ENCODE results near the gene REEP1.
"Not testable (repeated sequence)": the region's sequence is repeated elsewhere in the genome, so short reads cannot be mapped to it uniquely, and the experiment has no call there.

REEP1 gene

DNA sequence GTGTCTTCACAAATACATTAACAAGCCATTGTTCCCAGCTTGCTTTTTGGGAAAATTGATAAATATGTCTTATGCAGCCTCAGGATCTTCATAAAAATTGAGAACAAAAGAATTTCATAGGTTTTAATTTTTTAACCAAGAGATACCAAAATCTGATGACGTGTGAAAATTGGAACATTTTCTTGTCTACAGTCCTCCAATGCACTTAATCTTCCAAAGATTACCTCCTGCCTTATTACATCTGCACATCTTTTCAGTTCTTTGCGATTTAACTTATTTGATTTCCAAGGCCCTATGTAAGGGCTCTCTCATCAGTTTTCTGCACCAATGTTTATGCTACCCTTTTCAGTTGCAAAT is 135.1 kb downstream of the REEP1 start:
- Histone ChIP-seq H3K4me3 (ENCODE audit: insufficient read depth, low read depth, low read length) (no peak overlapping the region), H3K36me3 (ENCODE audit: control insufficient read depth, insufficient read depth, low read length) (peaks cover 2% of the 10 kb centered on the region), H3K27me3 (ENCODE audit: control insufficient read depth, insufficient read depth, low read length, poor library complexity, severe bottlenecking) (no peaks in the 10 kb centered on the region), H3K27ac (ENCODE audit: insufficient read depth, low read depth, low read length, poor library complexity, severe bottlenecking) (no peak overlapping the region), H3K4me1 (ENCODE audit: control insufficient read depth, insufficient read depth, low read length) (peaks cover 5% of the 10 kb centered on the region), H3K9me3 (ENCODE audit: control insufficient read depth, low read length) (no peaks in the 10 kb centered on the region)
- 84 to 88% methylated on average over 2 of the region's 2 CpGs for WGBS, 2 experiments

DNA sequence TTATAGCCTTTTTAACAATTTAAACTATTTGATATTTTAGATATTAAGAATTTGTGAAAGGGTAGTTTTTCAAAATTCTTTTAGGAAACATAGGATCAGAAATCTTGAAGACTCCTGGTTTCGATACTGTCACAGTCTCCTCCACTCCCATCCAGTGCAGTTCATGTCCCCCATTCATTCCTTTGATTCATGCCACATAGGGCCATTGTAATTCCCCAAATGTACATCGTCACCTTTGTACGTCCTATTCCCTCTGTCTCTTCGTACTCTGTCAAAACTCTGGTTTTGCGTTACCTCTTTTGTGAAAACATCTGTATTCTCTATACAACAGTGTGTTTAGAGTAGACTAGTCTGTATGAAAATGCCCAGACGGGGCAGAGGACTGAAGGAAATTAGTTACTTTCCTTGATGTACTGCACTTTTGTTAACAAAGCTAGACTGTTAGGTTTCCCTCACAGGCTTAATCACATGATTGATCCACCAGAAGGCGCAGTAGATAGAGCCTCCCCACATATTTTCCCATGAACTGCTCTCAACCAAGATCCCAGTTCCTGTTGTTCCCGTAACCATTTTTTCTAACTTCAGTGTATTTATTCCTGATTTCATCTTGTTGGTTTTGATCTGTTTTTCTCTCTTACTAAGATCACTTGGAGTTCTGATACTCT is 135.6 kb downstream of the REEP1 start:
- WGBS, 2 experiments, result 85 to 86% methylated on average over 8 of the region's 8 CpGs
- Histone ChIP-seq H3K9me3 (ENCODE audit: control insufficient read depth, low read length) (no peaks in the 10 kb centered on the region), H3K27me3 (ENCODE audit: control insufficient read depth, insufficient read depth, low read length, poor library complexity, severe bottlenecking) (no peaks in the 10 kb centered on the region), H3K27ac (ENCODE audit: insufficient read depth, low read depth, low read length, poor library complexity, severe bottlenecking) (no peak overlapping the region), H3K4me3 (ENCODE audit: insufficient read depth, low read depth, low read length) (no peak overlapping the region), H3K36me3 (ENCODE audit: control insufficient read depth, insufficient read depth, low read length) (no peaks in the 10 kb centered on the region), H3K4me1 (ENCODE audit: control insufficient read depth, insufficient read depth, low read length) (peaks cover 5% of the 10 kb centered on the region)

DNA sequence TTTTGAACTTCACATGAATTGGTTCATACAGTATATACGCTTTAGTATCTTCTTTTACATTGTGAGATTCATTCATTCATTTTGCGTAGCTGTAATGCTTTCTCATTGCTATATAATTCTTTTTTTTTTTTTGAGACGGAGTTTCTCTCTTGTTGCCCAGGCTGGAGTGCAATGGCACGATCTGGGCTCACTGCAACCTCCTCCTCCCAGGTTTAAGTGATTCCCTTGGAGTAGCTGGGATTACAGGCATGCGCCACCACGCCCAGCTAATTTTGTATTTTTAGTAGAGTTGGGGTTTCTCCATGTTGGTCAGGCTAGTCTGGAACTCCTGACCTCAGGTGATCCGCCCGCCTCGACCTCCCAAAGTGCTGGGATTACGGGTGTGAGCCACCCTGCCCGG is 136.9 kb downstream of the REEP1 start:
- 85 to 86% methylated on average over 10 to 11 of the region's 11 CpGs for WGBS, 2 experiments
- H3K36me3 ChIP-seq (ENCODE audit: control insufficient read depth, insufficient read depth, low read length); H3K9me3 ChIP-seq (ENCODE audit: control insufficient read depth, low read length); H3K27ac ChIP-seq (ENCODE audit: insufficient read depth, low read depth, low read length, poor library complexity, severe bottlenecking); H3K4me1 ChIP-seq (ENCODE audit: control insufficient read depth, insufficient read depth, low read length); H3K27me3 ChIP-seq (ENCODE audit: control insufficient read depth, insufficient read depth, low read length, poor library complexity, severe bottlenecking): not testable (repeated sequence)
- peak overlapping the region; percentile 78 for H3K4me3 ChIP-seq (ENCODE audit: insufficient read depth, low read depth, low read length)

DNA sequence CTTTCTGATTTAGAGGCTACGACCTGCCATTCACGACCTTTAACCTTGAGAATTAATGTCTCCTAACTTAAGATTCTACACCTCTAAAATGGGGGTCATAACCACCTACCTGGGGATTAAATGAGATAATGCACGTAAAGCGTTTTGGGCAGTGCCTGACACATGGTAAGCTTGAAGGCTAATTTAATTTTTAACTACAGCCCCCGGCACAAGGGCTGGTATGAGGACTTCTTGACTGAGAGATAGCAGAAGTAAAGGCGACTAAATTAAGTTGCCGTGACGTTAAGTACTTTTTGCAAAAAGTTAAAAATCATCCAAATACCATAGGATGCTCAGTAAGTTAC is 137.6 kb downstream of the REEP1 start:
- WGBS, 2 experiments, result 1 to 5% methylated on average over 8 of the region's 8 CpGs
- Histone ChIP-seq H3K27ac (ENCODE audit: insufficient read depth, low read depth, low read length, poor library complexity, severe bottlenecking) (no peak overlapping the region), H3K4me1 (ENCODE audit: control insufficient read depth, insufficient read depth, low read length) (peaks cover 5% of the 10 kb centered on the region), H3K4me3 (ENCODE audit: insufficient read depth, low read depth, low read length) (peak overlapping the region; percentile 78), H3K27me3 (ENCODE audit: control insufficient read depth, insufficient read depth, low read length, poor library complexity, severe bottlenecking) (no peaks in the 10 kb centered on the region), H3K9me3 (ENCODE audit: control insufficient read depth, low read length) (no peaks in the 10 kb centered on the region), H3K36me3 (ENCODE audit: control insufficient read depth, insufficient read depth, low read length) (no peaks in the 10 kb centered on the region)

DNA sequence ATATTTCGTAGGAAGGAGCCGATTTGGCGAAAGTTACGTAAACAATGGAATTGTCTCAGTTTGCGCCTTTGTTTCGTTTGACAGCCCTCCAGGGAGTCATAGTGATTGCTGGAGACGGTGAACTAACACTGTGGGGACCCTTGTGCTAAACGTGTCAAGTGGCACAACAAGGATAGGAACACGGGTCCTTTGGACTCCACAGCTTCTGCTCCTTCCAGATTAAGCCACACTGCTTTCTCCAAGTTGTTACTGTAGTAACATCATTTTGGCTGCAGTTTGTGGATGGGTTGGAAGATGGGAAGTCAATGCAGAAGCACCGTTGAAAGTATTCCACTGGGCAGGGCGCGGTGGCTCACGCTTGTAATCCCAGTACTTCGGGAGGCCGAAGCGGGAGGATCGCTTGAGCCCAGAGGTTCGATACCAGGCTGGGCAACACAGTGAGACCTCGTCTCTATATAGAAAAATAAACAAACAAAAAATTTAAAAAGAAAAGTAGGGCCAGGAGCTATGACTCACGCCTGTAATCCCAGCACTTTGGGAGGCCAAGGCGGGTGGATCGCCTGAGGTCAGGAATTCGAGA is 141.5 kb downstream of the REEP1 start:
- no peaks in the 10 kb centered on the region for H3K36me3 ChIP-seq (ENCODE audit: control insufficient read depth, insufficient read depth, low read length)
- peaks cover 13% of the 10 kb centered on the region for H3K4me1 ChIP-seq (ENCODE audit: control insufficient read depth, insufficient read depth, low read length)
- peak overlapping the region; percentile 100 for H3K4me3 ChIP-seq (ENCODE audit: insufficient read depth, low read depth, low read length)
- peak overlapping the region; percentile 98 for H3K27ac ChIP-seq (ENCODE audit: insufficient read depth, low read depth, low read length, poor library complexity, severe bottlenecking)
- 40 to 42% methylated on average over 23 of the region's 23 CpGs for WGBS, 2 experiments
- H3K9me3 ChIP-seq (ENCODE audit: control insufficient read depth, low read length), result no peaks in the 10 kb centered on the region
- no peaks in the 10 kb centered on the region for H3K27me3 ChIP-seq (ENCODE audit: control insufficient read depth, insufficient read depth, low read length, poor library complexity, severe bottlenecking)

DNA sequence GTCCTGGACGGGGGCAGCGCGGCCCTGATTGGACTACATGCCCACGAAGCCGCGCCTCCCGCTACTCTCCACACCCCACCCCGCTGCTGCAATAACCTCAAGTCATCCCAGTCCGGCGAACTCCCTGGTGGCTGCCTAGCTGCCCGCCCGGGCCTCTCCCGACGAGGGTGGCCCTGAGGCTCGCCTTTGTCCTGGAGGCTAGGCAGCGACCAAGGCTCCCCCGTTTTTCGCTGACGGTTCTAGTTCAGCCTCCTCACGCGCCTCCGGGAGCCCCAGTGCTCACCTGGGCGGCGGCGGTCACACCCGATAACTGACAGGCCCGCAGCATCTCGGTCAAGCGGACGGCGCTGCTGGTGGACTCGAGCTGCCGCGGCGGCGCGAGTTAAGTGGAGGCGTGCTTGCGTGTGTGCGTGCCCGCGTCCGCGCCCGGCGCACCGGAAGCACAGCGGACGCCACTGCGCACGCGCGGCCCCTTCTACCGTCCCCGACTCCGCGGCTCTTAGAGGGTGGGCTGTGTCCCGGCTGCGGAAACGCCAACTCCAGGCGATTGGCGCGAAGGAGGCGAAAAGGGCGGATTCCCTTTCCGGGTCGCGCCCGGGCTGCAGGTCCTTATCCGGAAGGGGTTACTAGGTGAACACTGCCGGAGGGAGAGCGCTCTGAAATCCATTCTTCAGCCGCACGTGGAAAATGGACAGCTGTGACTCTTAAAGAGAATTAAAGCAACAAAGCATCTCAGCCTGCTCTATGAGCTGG is 142.2 kb downstream of the REEP1 start, which contains the start of gene IMMT:
IMMT (minus strand) TSS at position 408 of the 753 bp plus-strand sequence; CDS start at position 328, 80 bp downstream.
- Histone ChIP-seq H3K27me3 (ENCODE audit: control insufficient read depth, insufficient read depth, low read length, poor library complexity, severe bottlenecking) (no peaks in the 10 kb centered on the region), H3K27ac (ENCODE audit: insufficient read depth, low read depth, low read length, poor library complexity, severe bottlenecking) (peak within 1 kb of the TSS; percentile 98), H3K4me3 (ENCODE audit: insufficient read depth, low read depth, low read length) (peak within 1 kb of the TSS; percentile 100), H3K36me3 (ENCODE audit: control insufficient read depth, insufficient read depth, low read length) (no peaks in the 10 kb centered on the region), H3K4me1 (ENCODE audit: control insufficient read depth, insufficient read depth, low read length) (peaks cover 8% of the 10 kb centered on the region), H3K9me3 (ENCODE audit: control insufficient read depth, low read length) (no peaks in the 10 kb centered on the region)
- WGBS, 2 experiments, result 0% methylated on average over 74 of the region's 74 CpGs

DNA sequence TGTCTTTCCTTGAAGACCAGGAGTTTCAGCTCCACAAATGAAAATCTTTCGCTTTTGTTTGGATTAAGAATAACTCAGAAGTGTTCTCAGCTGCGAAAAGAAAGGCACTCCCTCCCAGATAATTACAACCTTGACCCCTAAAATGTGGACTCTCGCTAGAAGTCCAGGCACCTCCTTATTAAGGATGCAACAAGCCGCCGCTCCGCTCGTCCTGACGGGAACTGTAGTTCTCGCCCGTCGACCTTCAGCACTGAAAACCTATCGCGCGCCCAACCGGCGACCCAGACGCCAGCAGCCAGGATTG is 142.7 kb downstream of the REEP1 start:
- peaks cover 8% of the 10 kb centered on the region for H3K4me1 ChIP-seq (ENCODE audit: control insufficient read depth, insufficient read depth, low read length)
- H3K4me3 ChIP-seq (ENCODE audit: insufficient read depth, low read depth, low read length), result peak overlapping the region; percentile 100
- peak overlapping the region; percentile 98 for H3K27ac ChIP-seq (ENCODE audit: insufficient read depth, low read depth, low read length, poor library complexity, severe bottlenecking)
- H3K27me3 ChIP-seq (ENCODE audit: control insufficient read depth, insufficient read depth, low read length, poor library complexity, severe bottlenecking), result no peaks in the 10 kb centered on the region
- no peaks in the 10 kb centered on the region for H3K36me3 ChIP-seq (ENCODE audit: control insufficient read depth, insufficient read depth, low read length)
- no peaks in the 10 kb centered on the region for H3K9me3 ChIP-seq (ENCODE audit: control insufficient read depth, low read length)
- 0% methylated on average over 17 of the region's 17 CpGs for WGBS, 2 experiments

DNA sequence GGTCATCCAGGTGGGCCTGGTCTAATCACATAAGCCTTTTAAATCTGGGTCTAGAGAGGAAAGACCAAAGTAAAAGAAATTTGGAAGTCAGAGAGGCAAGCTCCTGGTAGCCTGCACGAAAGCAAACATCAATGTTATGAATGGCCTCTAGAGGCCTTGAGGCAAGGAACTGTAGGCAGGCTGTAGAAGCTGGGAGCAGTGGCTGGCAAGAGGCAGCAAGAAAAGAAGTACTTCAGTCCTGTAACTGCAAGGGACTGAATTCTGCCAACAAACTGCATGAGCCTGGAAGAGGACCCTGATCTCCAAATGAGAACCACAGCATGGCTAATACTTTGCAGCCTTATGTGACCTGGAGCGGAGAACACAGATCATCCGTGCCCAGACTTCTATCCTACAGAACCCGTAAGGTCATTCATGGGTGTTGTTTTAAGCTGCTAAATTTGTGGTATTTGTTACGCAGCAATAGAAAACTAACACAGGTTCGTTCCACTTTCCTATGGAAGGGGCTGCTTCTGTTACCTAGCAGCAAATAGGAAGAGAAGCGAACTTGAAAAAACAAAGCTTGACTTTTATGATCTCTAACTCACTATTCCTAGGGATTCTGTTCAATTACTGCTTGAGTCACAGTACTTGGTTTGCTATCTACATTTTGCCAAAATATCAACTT is 143.4 kb downstream of the REEP1 start:
- Histone ChIP-seq H3K4me3 (ENCODE audit: insufficient read depth, low read depth, low read length) (peak overlapping the region; percentile 100), H3K36me3 (ENCODE audit: control insufficient read depth, insufficient read depth, low read length) (no peaks in the 10 kb centered on the region), H3K27me3 (ENCODE audit: control insufficient read depth, insufficient read depth, low read length, poor library complexity, severe bottlenecking) (no peaks in the 10 kb centered on the region), H3K4me1 (ENCODE audit: control insufficient read depth, insufficient read depth, low read length) (peaks cover 8% of the 10 kb centered on the region), H3K9me3 (ENCODE audit: control insufficient read depth, low read length) (no peaks in the 10 kb centered on the region), H3K27ac (ENCODE audit: insufficient read depth, low read depth, low read length, poor library complexity, severe bottlenecking) (no peak overlapping the region)
- 89 to 91% methylated on average over 7 of the region's 7 CpGs for WGBS, 2 experiments

DNA sequence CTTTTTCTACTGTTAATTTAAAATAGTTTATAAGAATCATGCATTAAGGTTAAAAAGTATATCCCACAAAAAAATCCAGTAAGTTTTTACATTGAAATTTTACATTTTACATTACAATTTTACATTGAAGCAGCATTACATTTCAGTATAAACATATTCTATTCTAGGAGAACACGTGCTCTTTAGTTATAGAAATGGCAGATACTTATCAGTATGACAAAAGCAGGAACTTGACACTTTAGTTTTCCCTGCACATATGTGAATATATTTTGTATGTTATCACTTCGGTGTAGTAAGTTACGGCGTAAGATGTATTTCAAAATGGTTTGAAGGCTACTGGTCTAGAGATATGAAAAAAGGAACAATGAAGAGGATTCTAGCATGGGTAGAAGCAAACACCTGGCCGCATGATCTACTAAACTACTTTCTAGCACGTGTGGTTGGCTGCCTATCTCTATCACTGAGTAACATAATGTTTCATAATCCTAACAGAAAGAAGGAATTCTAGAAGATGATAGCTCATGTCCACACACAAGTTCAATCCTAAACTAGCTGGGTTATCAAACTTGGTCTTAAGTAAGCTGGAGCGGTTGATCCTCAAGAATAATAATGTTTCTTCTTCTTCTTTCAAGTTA is 147.5 kb downstream of the REEP1 start:
- WGBS, 2 experiments, result 97% methylated on average over 7 of the region's 7 CpGs
- no peak overlapping the region for H3K27ac ChIP-seq (ENCODE audit: insufficient read depth, low read depth, low read length, poor library complexity, severe bottlenecking)
- no peaks in the 10 kb centered on the region for H3K27me3 ChIP-seq (ENCODE audit: control insufficient read depth, insufficient read depth, low read length, poor library complexity, severe bottlenecking)
- H3K36me3 ChIP-seq (ENCODE audit: control insufficient read depth, insufficient read depth, low read length), result no peaks in the 10 kb centered on the region
- H3K9me3 ChIP-seq (ENCODE audit: control insufficient read depth, low read length), result no peaks in the 10 kb centered on the region
- H3K4me3 ChIP-seq (ENCODE audit: insufficient read depth, low read depth, low read length), result no peak overlapping the region
- peaks cover 8% of the 10 kb centered on the region for H3K4me1 ChIP-seq (ENCODE audit: control insufficient read depth, insufficient read depth, low read length)

DNA sequence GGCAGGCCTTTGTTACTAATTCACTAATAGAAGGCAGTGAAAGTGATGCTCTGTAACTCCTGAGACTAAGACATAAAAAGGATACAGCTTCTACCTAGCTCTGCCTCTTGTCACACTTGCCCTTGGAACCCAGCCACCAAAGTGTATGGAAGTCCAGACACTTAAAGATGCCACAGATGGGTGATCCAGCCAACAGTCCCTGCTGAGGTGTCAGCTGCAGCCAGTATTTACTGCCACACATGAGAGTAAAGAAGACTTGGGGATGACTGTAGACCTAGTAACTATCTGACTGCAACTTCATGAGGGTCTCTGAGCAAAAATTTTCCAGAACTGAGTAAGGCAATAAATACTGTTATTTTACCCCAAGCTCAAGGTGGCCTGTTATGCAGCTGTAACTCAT is 151.0 kb downstream of the REEP1 start:
- H3K27me3 ChIP-seq (ENCODE audit: control insufficient read depth, insufficient read depth, low read length, poor library complexity, severe bottlenecking), result no peaks in the 10 kb centered on the region
- no peak overlapping the region for H3K4me3 ChIP-seq (ENCODE audit: insufficient read depth, low read depth, low read length)
- H3K36me3 ChIP-seq (ENCODE audit: control insufficient read depth, insufficient read depth, low read length), result no peaks in the 10 kb centered on the region
- no peaks in the 10 kb centered on the region for H3K9me3 ChIP-seq (ENCODE audit: control insufficient read depth, low read length)
- no peaks in the 10 kb centered on the region for H3K4me1 ChIP-seq (ENCODE audit: control insufficient read depth, insufficient read depth, low read length)
- H3K27ac ChIP-seq (ENCODE audit: insufficient read depth, low read depth, low read length, poor library complexity, severe bottlenecking), result no peak overlapping the region
